D341Med (cell line): ENCODE measurements around the gene MDM1.

Experiments used
- DNase-seq: peaks from one replicate; pipeline ENCODE4 v3.0.0; 2012; ENCODE audit warnings: low spot score

MDM1 gene

GRCh38 chr12:68272732-68273131, 59.4 kb downstream of the MDM1 start:
- DNase-seq = no peak

- DNase-seq = no peak
Observed at GRCh38 chr12:68271346-68271745, 60.8 kb downstream of the MDM1 start.

GRCh38 chr12:68270358-68270757, 61.8 kb downstream of the MDM1 start:
- DNase-seq = no peak

- DNase-seq = no peak
Observed at GRCh38 chr12:68269779-68270178, 62.4 kb downstream of the MDM1 start.

GRCh38 chr12:68268967-68269366, 63.2 kb downstream of the MDM1 start:
- no peak for DNase-seq

- DNase-seq = no peak
Observed at GRCh38 chr12:68267892-68268396, 64.2 kb downstream of the MDM1 start.

GRCh38 chr12:68264857-68265256, 67.3 kb downstream of the MDM1 start:
- no peak for DNase-seq

- DNase-seq = no peak
Observed at GRCh38 chr12:68264158-68264855, 67.9 kb downstream of the MDM1 start.

- no peak for DNase-seq
Observed at GRCh38 chr12:68263366-68263765, 68.8 kb downstream of the MDM1 start.

- DNase-seq = no peak
Observed at GRCh38 chr12:68261896-68262295, 70.3 kb downstream of the MDM1 start.

- no peak for DNase-seq
Observed at GRCh38 chr12:68260153-68260552, 72.0 kb downstream of the MDM1 start.

GRCh38 chr12:68259318-68259940, 72.7 kb downstream of the MDM1 start:
- no peak for DNase-seq

GRCh38 chr12:68253504-68253903, 78.7 kb downstream of the MDM1 start, which contains the start of gene IL22:
TSS of gene IL22 (minus strand) at chr12:68253604. CDS start at chr12:68253448, 156 bp downstream.
- DNase-seq = no peak

- DNase-seq = no peak
Observed at GRCh38 chr12:68252077-68252476, 80.1 kb downstream of the MDM1 start.

- DNase-seq = no peak
Observed at GRCh38 chr12:68250454-68250853, 81.7 kb downstream of the MDM1 start.

GRCh38 chr12:68247785-68248184, 84.4 kb downstream of the MDM1 start:
- DNase-seq = no peak

GRCh38 chr12:68246350-68246749, 85.8 kb downstream of the MDM1 start:
- no peak for DNase-seq

GRCh38 chr12:68245180-68246021, 86.8 kb downstream of the MDM1 start:
- no peak for DNase-seq
